ENCODE data around the gene DISC1. TPM values are rescaled to one million over a fixed set of nuclear protein-coding genes. Genes with fewer than 3 reads are reported as not detected.

DISC1 gene
- polyA plus RNA-seq, 3 donors = 5.5 to 14.7 (median 5.8) TPM

DNA sequence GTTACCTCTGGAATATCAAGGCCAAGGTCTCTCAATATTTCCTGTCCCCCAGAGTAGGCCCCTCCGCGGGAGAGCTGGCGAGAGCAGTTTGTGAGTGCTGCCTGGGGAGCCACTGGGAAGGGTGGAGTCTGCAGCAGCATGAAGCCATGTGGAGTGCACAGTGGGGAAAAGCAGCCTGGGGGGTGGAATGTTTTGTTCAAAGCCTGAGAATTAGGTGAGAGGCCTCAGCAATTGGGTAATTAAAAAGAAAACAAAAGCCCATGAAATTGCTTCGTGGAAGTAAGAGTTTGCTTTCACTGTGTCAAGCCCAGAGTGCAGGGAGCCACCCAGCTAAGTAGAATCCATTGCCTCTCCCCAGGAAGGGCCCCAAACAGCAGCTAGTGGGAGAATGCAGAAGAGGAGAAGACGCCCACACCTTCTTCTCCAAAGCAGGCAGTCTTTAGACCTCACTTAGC lies 30.2 kb upstream of the DISC1 start:
- Histone ChIP-seq H3K9me3 (replicated peaks in 1 of 2; ENCODE audit: control insufficient read depth in 1 of 2, insufficient read depth in 1 of 2, low read length in 2 of 2) (no peaks in the 10 kb centered on the region), H3K4me1 (ENCODE audit: control insufficient read depth in 1 of 2, insufficient read depth in 2 of 2, low read length in 2 of 2) (peaks cover 11 to 12% of the 10 kb centered on the region in 2 donors), H3K4me3 (replicated peaks in 1 of 3; ENCODE audit: low read depth in 2 of 3, low read length in 3 of 3) (no peak overlapping the region), H3K79me2 (ENCODE audit: insufficient read depth, low read length) (no peaks in the 10 kb centered on the region), H3K27me3 (ENCODE audit: control insufficient read depth in 2 of 2, insufficient read depth in 2 of 2, low read length in 2 of 2) (no peaks in the 10 kb centered on the region), H3K9ac (ENCODE audit: insufficient read depth, low read length, poor library complexity, severe bottlenecking) (no peak overlapping the region), H3K36me3 (replicated peaks in 1 of 2; ENCODE audit: control insufficient read depth in 1 of 2, insufficient read depth in 2 of 2, low read length in 2 of 2) (no peaks in the 10 kb centered on the region), H2AFZ (ENCODE audit: insufficient read depth, low read depth, low read length, poor library complexity, severe bottlenecking) (no peak overlapping the region), H3K27ac (ENCODE audit: low read depth in 1 of 2, low read length in 2 of 2) (no peak overlapping the region), H3K4me2 (replicated peaks; ENCODE audit: extremely low read depth, low read length, poor library complexity, severe bottlenecking) (no peak overlapping the region), H4K20me1 (ENCODE audit: insufficient read depth, low read length) (no peaks in the 10 kb centered on the region)
- no peak for DNase-seq
- intact Hi-C loops (cut with micrococcal nuclease) = no loop called here
- Mint-ChIP-seq H3K27ac (no peak overlapping the region), H3K9me3 (peaks cover 0 to 3% (median 0%) of the 10 kb centered on the region in 7 donors), H3K27me3 (ENCODE audit: low read depth in 3 of 3) (no peaks in the 10 kb centered on the region), H3K4me3 (no peak overlapping the region), H3K4me1 (peaks cover 12% of the 10 kb centered on the region), H3K36me3 (no peaks in the 10 kb centered on the region)
- TF ChIP-seq, protein P1, sequence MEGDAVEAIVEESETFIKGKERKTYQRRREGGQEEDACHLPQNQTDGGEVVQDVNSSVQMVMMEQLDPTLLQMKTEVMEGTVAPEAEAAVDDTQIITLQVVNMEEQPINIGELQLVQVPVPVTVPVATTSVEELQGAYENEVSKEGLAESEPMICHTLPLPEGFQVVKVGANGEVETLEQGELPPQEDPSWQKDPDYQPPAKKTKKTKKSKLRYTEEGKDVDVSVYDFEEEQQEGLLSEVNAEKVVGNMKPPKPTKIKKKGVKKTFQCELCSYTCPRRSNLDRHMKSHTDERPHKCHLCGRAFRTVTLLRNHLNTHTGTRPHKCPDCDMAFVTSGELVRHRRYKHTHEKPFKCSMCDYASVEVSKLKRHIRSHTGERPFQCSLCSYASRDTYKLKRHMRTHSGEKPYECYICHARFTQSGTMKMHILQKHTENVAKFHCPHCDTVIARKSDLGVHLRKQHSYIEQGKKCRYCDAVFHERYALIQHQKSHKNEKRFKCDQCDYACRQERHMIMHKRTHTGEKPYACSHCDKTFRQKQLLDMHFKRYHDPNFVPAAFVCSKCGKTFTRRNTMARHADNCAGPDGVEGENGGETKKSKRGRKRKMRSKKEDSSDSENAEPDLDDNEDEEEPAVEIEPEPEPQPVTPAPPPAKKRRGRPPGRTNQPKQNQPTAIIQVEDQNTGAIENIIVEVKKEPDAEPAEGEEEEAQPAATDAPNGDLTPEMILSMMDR (IDR thresholded peaks at IDR 0.05) = no peak
- WGBS (ENCODE audit: insufficient coverage) = 55% methylated on average over 2 of the region's 5 CpGs

DNA sequence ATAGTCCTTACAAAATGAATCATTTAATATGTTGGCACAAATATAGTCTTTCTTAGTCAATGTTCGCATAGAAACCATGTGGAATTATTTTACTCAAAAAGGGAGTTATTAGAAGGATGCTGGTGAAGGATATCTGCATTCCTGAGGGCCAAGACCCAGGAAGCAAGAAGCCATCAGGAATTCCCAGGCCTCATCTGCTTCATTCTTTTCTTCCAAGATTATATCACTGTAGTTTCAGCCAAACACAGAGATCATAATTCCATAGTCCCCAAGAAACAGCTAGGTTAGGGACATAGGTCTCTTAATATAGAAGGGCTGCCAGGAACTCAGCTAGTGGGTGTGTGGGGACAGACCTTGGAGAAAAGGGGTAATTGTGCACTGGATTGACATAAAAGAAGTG lies 28.6 kb upstream of the DISC1 start:
- Mint-ChIP-seq H3K27ac (no peak overlapping the region), H3K4me3 (no peak overlapping the region), H3K9me3 (peaks cover 0 to 3% (median 0%) of the 10 kb centered on the region in 7 donors), H3K36me3 (no peaks in the 10 kb centered on the region), H3K27me3 (ENCODE audit: low read depth in 3 of 3) (no peaks in the 10 kb centered on the region), H3K4me1 (peaks cover 4% of the 10 kb centered on the region)
- Histone ChIP-seq H3K4me1 (ENCODE audit: control insufficient read depth in 1 of 2, insufficient read depth in 2 of 2, low read length in 2 of 2) (peaks cover 0 to 4% of the 10 kb centered on the region in 2 donors), H3K9me3 (replicated peaks in 1 of 2; ENCODE audit: control insufficient read depth in 1 of 2, insufficient read depth in 1 of 2, low read length in 2 of 2) (no peaks in the 10 kb centered on the region), H3K27ac (ENCODE audit: low read depth in 1 of 2, low read length in 2 of 2) (no peak overlapping the region), H4K20me1 (ENCODE audit: insufficient read depth, low read length) (no peaks in the 10 kb centered on the region), H3K36me3 (replicated peaks in 1 of 2; ENCODE audit: control insufficient read depth in 1 of 2, insufficient read depth in 2 of 2, low read length in 2 of 2) (no peaks in the 10 kb centered on the region), H2AFZ (ENCODE audit: insufficient read depth, low read depth, low read length, poor library complexity, severe bottlenecking) (no peak overlapping the region), H3K27me3 (ENCODE audit: control insufficient read depth in 2 of 2, insufficient read depth in 2 of 2, low read length in 2 of 2) (no peaks in the 10 kb centered on the region), H3K4me2 (replicated peaks; ENCODE audit: extremely low read depth, low read length, poor library complexity, severe bottlenecking) (no peak overlapping the region), H3K4me3 (replicated peaks in 1 of 3; ENCODE audit: low read depth in 2 of 3, low read length in 3 of 3) (no peak overlapping the region), H3K9ac (ENCODE audit: insufficient read depth, low read length, poor library complexity, severe bottlenecking) (no peak overlapping the region), H3K79me2 (ENCODE audit: insufficient read depth, low read length) (no peaks in the 10 kb centered on the region)
- intact Hi-C loops (cut with micrococcal nuclease) = no loop called here
- DNase-seq = no peak
- TF ChIP-seq, protein P1 (IDR thresholded peaks at IDR 0.05) = no peak
- WGBS (ENCODE audit: insufficient coverage) = no CpG with 5 or more reads among the region's 1 CpG

All from CD14-positive monocyte (primary cell).